ENCODE measurements around the gene SLC2A4.

Gene SLC2A4

GRCh38 chr17:7311110-7311705, 29.7 kb downstream of the SLC2A4 start:
- H3K9ac ChIP-seq (ENCODE audit: low read length), result peak overlapping the region; percentile 47
- H3K4me3 ChIP-seq (ENCODE audit: low read length), result no peak overlapping the region
- no peaks in the 10 kb centered on the region for H3K9me3 ChIP-seq (ENCODE audit: control insufficient read depth, low read length)
- no peaks in the 10 kb centered on the region for H3K27me3 ChIP-seq (replicated peaks; ENCODE audit: control insufficient read depth, insufficient read depth, low read length)
- peaks cover 53% of the 10 kb centered on the region for H3K36me3 ChIP-seq (ENCODE audit: control insufficient read depth, insufficient read depth, low read length, severe bottlenecking)
- H3K4me1 ChIP-seq (ENCODE audit: control insufficient read depth, insufficient read depth, low read length), result peaks cover 56% of the 10 kb centered on the region
- no peak for DNase-seq (ENCODE audit: low read depth)

GRCh38 chr17:7312432-7313087, 31.0 kb downstream of the SLC2A4 start:
- Histone ChIP-seq H3K36me3 (ENCODE audit: control insufficient read depth, insufficient read depth, low read length, severe bottlenecking) (peaks cover 59% of the 10 kb centered on the region), H3K9me3 (ENCODE audit: control insufficient read depth, low read length) (no peaks in the 10 kb centered on the region), H3K27me3 (replicated peaks; ENCODE audit: control insufficient read depth, insufficient read depth, low read length) (no peaks in the 10 kb centered on the region), H3K4me1 (ENCODE audit: control insufficient read depth, insufficient read depth, low read length) (peaks cover 56% of the 10 kb centered on the region), H3K9ac (ENCODE audit: low read length) (no peak overlapping the region), H3K4me3 (ENCODE audit: low read length) (no peak overlapping the region)
- DNase-seq (ENCODE audit: low read depth), result no peak

- no peaks in the 10 kb centered on the region for H3K9me3 ChIP-seq (ENCODE audit: control insufficient read depth, low read length)
- no peak for DNase-seq (ENCODE audit: low read depth)
- H3K36me3 ChIP-seq (ENCODE audit: control insufficient read depth, insufficient read depth, low read length, severe bottlenecking), result peaks cover 66% of the 10 kb centered on the region
- no peaks in the 10 kb centered on the region for H3K27me3 ChIP-seq (replicated peaks; ENCODE audit: control insufficient read depth, insufficient read depth, low read length)
- H3K4me1 ChIP-seq (ENCODE audit: control insufficient read depth, insufficient read depth, low read length), result peaks cover 56% of the 10 kb centered on the region
- H3K4me3 ChIP-seq (ENCODE audit: low read length), result peak overlapping the region; percentile 90
- peak overlapping the region; percentile 91 for H3K9ac ChIP-seq (ENCODE audit: low read length)
Measured at GRCh38 chr17:7313088-7313889, 31.8 kb downstream of the SLC2A4 start.

- Histone ChIP-seq H3K9me3 (ENCODE audit: control insufficient read depth, low read length) (no peaks in the 10 kb centered on the region), H3K4me3 (ENCODE audit: low read length) (peak overlapping the region; percentile 90), H3K9ac (ENCODE audit: low read length) (peak overlapping the region; percentile 91), H3K36me3 (ENCODE audit: control insufficient read depth, insufficient read depth, low read length, severe bottlenecking) (peaks cover 74% of the 10 kb centered on the region), H3K4me1 (ENCODE audit: control insufficient read depth, insufficient read depth, low read length) (peaks cover 55% of the 10 kb centered on the region), H3K27me3 (replicated peaks; ENCODE audit: control insufficient read depth, insufficient read depth, low read length) (no peaks in the 10 kb centered on the region)
- no peak for DNase-seq (ENCODE audit: low read depth)
Measured at GRCh38 chr17:7313890-7314718, 32.6 kb downstream of the SLC2A4 start.

- Histone ChIP-seq H3K4me3 (ENCODE audit: low read length) (peak within 1 kb of the TSS; percentile 90), H3K9me3 (ENCODE audit: control insufficient read depth, low read length) (no peaks in the 10 kb centered on the region), H3K4me1 (ENCODE audit: control insufficient read depth, insufficient read depth, low read length) (peaks cover 46% of the 10 kb centered on the region), H3K9ac (ENCODE audit: low read length) (peak within 1 kb of the TSS; percentile 91), H3K27me3 (replicated peaks; ENCODE audit: control insufficient read depth, insufficient read depth, low read length) (no peaks in the 10 kb centered on the region), H3K36me3 (ENCODE audit: control insufficient read depth, insufficient read depth, low read length, severe bottlenecking) (peaks cover 67% of the 10 kb centered on the region)
- DNase-seq (ENCODE audit: low read depth), result peak; percentile 93
Measured at GRCh38 chr17:7314719-7315569, 33.4 kb downstream of the SLC2A4 start, which contains the start of gene GPS2. Gene GPS2, minus strand, starts transcription at chr17:7315360. Its CDS starts 308 bp downstream, at chr17:7315052.

GRCh38 chr17:7315570-7316235, 34.2 kb downstream of the SLC2A4 start:
- no peak for DNase-seq (ENCODE audit: low read depth)
- H3K27me3 ChIP-seq (replicated peaks; ENCODE audit: control insufficient read depth, insufficient read depth, low read length), result no peaks in the 10 kb centered on the region
- H3K36me3 ChIP-seq (ENCODE audit: control insufficient read depth, insufficient read depth, low read length, severe bottlenecking), result peaks cover 65% of the 10 kb centered on the region
- H3K4me1 ChIP-seq (ENCODE audit: control insufficient read depth, insufficient read depth, low read length), result peaks cover 39% of the 10 kb centered on the region
- H3K4me3 ChIP-seq (ENCODE audit: low read length), result peak overlapping the region; percentile 90
- peak overlapping the region; percentile 91 for H3K9ac ChIP-seq (ENCODE audit: low read length)
- H3K9me3 ChIP-seq (ENCODE audit: control insufficient read depth, low read length), result no peaks in the 10 kb centered on the region

- Histone ChIP-seq H3K9me3 (ENCODE audit: control insufficient read depth, low read length) (no peaks in the 10 kb centered on the region), H3K36me3 (ENCODE audit: control insufficient read depth, insufficient read depth, low read length, severe bottlenecking) (peaks cover 66% of the 10 kb centered on the region), H3K9ac (ENCODE audit: low read length) (no peak overlapping the region), H3K4me1 (ENCODE audit: control insufficient read depth, insufficient read depth, low read length) (peaks cover 29% of the 10 kb centered on the region), H3K27me3 (replicated peaks; ENCODE audit: control insufficient read depth, insufficient read depth, low read length) (no peaks in the 10 kb centered on the region), H3K4me3 (ENCODE audit: low read length) (no peak overlapping the region)
- DNase-seq (ENCODE audit: low read depth), result no peak
Measured at GRCh38 chr17:7317161-7317803, 35.8 kb downstream of the SLC2A4 start.

GRCh38 chr17:7318121-7318860, 36.8 kb downstream of the SLC2A4 start:
- H3K36me3 ChIP-seq (ENCODE audit: control insufficient read depth, insufficient read depth, low read length, severe bottlenecking), result peaks cover 66% of the 10 kb centered on the region
- H3K27me3 ChIP-seq (replicated peaks; ENCODE audit: control insufficient read depth, insufficient read depth, low read length), result no peaks in the 10 kb centered on the region
- no peak for DNase-seq (ENCODE audit: low read depth)
- H3K4me3 ChIP-seq (ENCODE audit: low read length), result no peak overlapping the region
- peaks cover 19% of the 10 kb centered on the region for H3K4me1 ChIP-seq (ENCODE audit: control insufficient read depth, insufficient read depth, low read length)
- no peak overlapping the region for H3K9ac ChIP-seq (ENCODE audit: low read length)
- no peaks in the 10 kb centered on the region for H3K9me3 ChIP-seq (ENCODE audit: control insufficient read depth, low read length)

- no peak overlapping the region for H3K4me3 ChIP-seq (ENCODE audit: low read length)
- no peaks in the 10 kb centered on the region for H3K4me1 ChIP-seq (ENCODE audit: control insufficient read depth, insufficient read depth, low read length)
- H3K9me3 ChIP-seq (ENCODE audit: control insufficient read depth, low read length), result no peaks in the 10 kb centered on the region
- H3K36me3 ChIP-seq (ENCODE audit: control insufficient read depth, insufficient read depth, low read length, severe bottlenecking), result peaks cover 77% of the 10 kb centered on the region
- H3K9ac ChIP-seq (ENCODE audit: low read length), result no peak overlapping the region
- no peak for DNase-seq (ENCODE audit: low read depth)
- H3K27me3 ChIP-seq (replicated peaks; ENCODE audit: control insufficient read depth, insufficient read depth, low read length), result no peaks in the 10 kb centered on the region
Measured at GRCh38 chr17:7321466-7321865, 39.9 kb downstream of the SLC2A4 start.

Data from adipocyte (in vitro differentiated cells).